HUES6 (cell line): ENCODE results near the gene TBC1D22A.

ENCODE experiments used
- H3K27ac ChIP-seq: 2 replicates; pipeline ENCODE4 v1.7.0; 2013; ENCODE audit warnings: low read depth, mild to moderate bottlenecking, low read length, inconsistent platforms
- H3K27me3 ChIP-seq: 2 replicates; pipeline ENCODE4 v1.6.1; 2013; ENCODE audit warnings: low read length; ENCODE audit not compliant: control insufficient read depth, insufficient read depth
- H3K36me3 ChIP-seq: 2 replicates; pipeline ENCODE4 v1.6.1; 2013; ENCODE audit warnings: low read length; ENCODE audit not compliant: control insufficient read depth, insufficient read depth
- H3K4me1 ChIP-seq: 2 replicates; pipeline ENCODE4 v1.6.1; 2013; ENCODE audit warnings: low read length; ENCODE audit not compliant: control insufficient read depth, insufficient read depth
- H3K4me3 ChIP-seq: 2 replicates; pipeline ENCODE4 v1.5.1; 2013; ENCODE audit warnings: low read depth, low read length
- H3K9ac ChIP-seq: one replicate; pipeline ENCODE4 v1.6.1; 2013; ENCODE audit warnings: mild to moderate bottlenecking, low read length
- H3K9me3 ChIP-seq: 2 replicates; pipeline ENCODE4 v1.6.1; 2013; ENCODE audit warnings: low read depth, low read length; ENCODE audit not compliant: control insufficient read depth, insufficient read depth

TBC1D22A gene

GRCh38 chr22:46967445-46968358 lies 205.3 kb downstream of the TBC1D22A start:
- Histone ChIP-seq H3K9me3 (no peaks in the 10 kb centered on the region), H3K4me3 (no peak overlapping the region), H3K27me3 (no peaks in the 10 kb centered on the region), H3K9ac (no peak overlapping the region), H3K4me1 (peaks cover 13% of the 10 kb centered on the region), H3K27ac (no peak overlapping the region), H3K36me3 (no peaks in the 10 kb centered on the region)

- H3K9me3 ChIP-seq = no peaks in the 10 kb centered on the region
- H3K4me3 ChIP-seq = no peak overlapping the region
- H3K36me3 ChIP-seq = no peaks in the 10 kb centered on the region
- no peaks in the 10 kb centered on the region for H3K27me3 ChIP-seq
- no peak overlapping the region for H3K9ac ChIP-seq
- no peak overlapping the region for H3K27ac ChIP-seq
- peaks cover 13% of the 10 kb centered on the region for H3K4me1 ChIP-seq
These were observed 205.9 kb downstream of the TBC1D22A start for GRCh38 chr22:46968359-46968740.

DNA sequence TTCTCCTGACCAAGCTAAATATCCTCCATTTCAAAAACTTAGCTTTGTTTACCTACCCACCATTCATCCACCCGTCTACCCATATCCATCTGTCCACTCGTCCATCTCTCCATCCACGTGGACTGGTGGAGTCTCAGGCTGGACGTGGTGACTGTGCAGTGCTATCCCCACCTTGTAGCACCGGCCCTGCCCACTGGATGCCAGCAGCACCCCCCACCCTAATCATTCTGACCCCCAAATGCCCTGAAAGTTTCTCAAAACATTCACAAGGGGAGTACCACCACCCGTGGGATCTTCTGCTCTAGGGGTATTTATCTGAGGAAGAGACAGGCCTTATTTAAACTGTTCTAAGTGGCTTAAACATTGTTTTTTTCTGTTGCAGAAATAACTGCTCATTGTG lies 206.4 kb downstream of the TBC1D22A start:
- Histone ChIP-seq H3K9ac (no peak overlapping the region), H3K9me3 (no peaks in the 10 kb centered on the region), H3K4me3 (no peak overlapping the region), H3K27me3 (no peaks in the 10 kb centered on the region), H3K4me1 (peaks cover 13% of the 10 kb centered on the region), H3K36me3 (no peaks in the 10 kb centered on the region), H3K27ac (no peak overlapping the region)

DNA sequence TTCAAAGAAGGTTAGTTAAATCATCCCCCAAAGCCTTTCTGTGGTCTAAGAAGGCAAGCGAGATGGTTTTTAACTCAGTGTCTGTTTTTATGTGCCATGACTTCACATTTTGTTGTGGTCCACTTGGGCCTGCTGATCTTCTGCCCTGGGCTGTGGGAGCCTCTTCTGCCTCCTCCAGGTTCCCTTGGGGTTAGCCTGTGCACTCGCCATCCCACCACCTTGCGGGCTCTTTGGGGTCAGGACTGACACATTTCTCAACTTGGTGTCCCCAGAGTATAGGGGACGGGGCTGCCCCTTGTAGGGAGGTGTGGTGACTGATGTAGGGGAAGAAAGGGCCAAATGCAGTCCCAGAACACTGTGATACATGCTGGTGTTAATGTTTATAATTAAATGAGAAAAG lies 207.0 kb downstream of the TBC1D22A start:
- Histone ChIP-seq H3K4me3 (no peak overlapping the region), H3K9ac (no peak overlapping the region), H3K27me3 (no peaks in the 10 kb centered on the region), H3K27ac (no peak overlapping the region), H3K36me3 (peaks cover 4% of the 10 kb centered on the region; the same call in 1 of the 2 replicates), H3K4me1 (peaks cover 13% of the 10 kb centered on the region), H3K9me3 (no peaks in the 10 kb centered on the region)

DNA sequence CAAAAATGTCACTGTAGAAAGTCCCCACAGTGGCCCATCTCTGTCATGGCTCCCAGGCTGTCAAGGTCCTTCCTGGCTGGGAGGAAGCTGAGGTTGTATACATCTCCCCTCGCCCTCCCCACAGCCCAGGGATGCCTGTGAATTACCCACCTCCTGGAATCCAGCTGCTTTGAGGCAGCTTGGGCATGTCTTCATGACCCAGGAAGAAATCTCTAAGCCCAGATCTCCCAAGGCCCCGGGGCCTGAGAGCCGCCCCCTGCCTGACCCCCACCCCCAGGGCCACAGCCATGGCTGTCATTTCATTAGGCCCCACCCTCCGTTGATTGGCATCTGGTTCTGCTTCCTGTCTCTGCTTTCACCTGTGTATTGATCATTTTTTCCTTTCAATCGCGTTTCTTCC lies 207.5 kb downstream of the TBC1D22A start:
- Histone ChIP-seq H3K4me3 (no peak overlapping the region), H3K9me3 (no peaks in the 10 kb centered on the region), H3K36me3 (peaks cover 9% of the 10 kb centered on the region; the same call in 1 of the 2 replicates), H3K27ac (no peak overlapping the region), H3K4me1 (peaks cover 13% of the 10 kb centered on the region), H3K9ac (no peak overlapping the region), H3K27me3 (no peaks in the 10 kb centered on the region)

GRCh38 chr22:46970411-46971098 lies 208.1 kb downstream of the TBC1D22A start:
- no peaks in the 10 kb centered on the region for H3K27me3 ChIP-seq
- no peak overlapping the region for H3K4me3 ChIP-seq
- no peak overlapping the region for H3K9ac ChIP-seq
- peaks cover 13% of the 10 kb centered on the region for H3K4me1 ChIP-seq
- H3K36me3 ChIP-seq = peaks cover 13% of the 10 kb centered on the region; the same call in 1 of the 2 replicates
- no peaks in the 10 kb centered on the region for H3K9me3 ChIP-seq
- H3K27ac ChIP-seq = no peak overlapping the region; the same call in 1 of the 2 replicates

DNA sequence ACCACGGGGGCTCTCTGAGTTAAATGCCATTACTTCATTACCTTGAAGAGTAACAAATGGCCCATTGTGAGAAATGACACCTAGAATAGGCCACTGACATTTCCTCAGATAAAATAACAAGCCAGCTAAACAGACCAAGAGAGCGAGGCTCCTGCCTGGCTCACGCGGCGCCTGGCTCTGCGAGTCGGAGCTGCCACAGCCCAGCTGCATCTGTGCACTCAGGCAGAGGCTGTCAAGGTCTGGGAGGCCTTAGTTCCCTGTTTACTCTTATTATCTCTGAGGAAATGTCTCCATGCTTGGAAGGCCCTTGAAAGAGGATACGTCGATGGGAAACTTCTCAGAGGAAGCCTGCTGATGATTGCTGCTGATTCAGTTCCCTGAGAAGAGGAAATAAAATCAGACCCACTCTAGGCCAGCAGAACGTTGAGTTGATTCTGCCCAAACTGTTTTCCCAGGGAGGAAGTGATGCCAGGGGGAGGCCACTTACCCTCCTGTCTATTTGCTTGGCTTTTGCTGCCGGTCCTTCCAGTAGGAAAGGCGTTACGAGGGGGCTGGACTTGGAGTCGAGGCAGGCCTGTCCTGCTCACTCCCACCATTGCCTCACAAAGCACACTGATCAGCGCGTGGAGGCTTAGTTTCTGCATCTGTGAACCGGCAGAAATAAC lies 208.8 kb downstream of the TBC1D22A start:
- Histone ChIP-seq H3K27ac (no peak overlapping the region; the same call in 1 of the 2 replicates), H3K9ac (peak overlapping the region; percentile 47), H3K4me3 (no peak overlapping the region), H3K27me3 (no peaks in the 10 kb centered on the region), H3K4me1 (peaks cover 13% of the 10 kb centered on the region), H3K36me3 (peaks cover 13% of the 10 kb centered on the region; the same call in 1 of the 2 replicates), H3K9me3 (no peaks in the 10 kb centered on the region)

DNA sequence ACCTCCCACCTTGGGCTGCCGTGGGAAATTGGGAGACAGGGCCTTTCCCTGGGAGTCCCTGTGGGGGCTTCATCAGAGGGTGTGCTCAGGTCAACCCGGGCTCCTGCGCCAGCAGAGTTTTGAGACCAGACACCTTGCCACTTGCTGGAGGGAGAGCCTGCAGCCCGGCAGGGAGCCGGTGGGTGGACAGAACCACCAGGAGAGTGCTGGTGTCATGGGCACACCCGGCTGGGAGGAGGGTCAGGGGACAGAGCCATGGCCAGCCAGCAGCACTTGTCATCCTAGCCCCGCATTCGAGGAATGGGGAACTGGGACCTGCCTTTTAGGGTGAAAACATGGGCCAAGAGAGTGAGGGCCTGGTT lies 209.3 kb downstream of the TBC1D22A start:
- no peaks in the 10 kb centered on the region for H3K9me3 ChIP-seq
- H3K27ac ChIP-seq = 0 out of 2 replicates have a peak overlapping the region, but pooled peaks have one; percentile 8
- peaks cover 13% of the 10 kb centered on the region; the same call in 1 of the 2 replicates for H3K36me3 ChIP-seq
- no peaks in the 10 kb centered on the region for H3K27me3 ChIP-seq
- no peak overlapping the region for H3K9ac ChIP-seq
- peaks cover 13% of the 10 kb centered on the region for H3K4me1 ChIP-seq
- H3K4me3 ChIP-seq = no peak overlapping the region

GRCh38 chr22:46972256-46972655 lies 209.8 kb downstream of the TBC1D22A start:
- peaks cover 13% of the 10 kb centered on the region; the same call in 1 of the 2 replicates for H3K36me3 ChIP-seq
- no peak overlapping the region for H3K4me3 ChIP-seq
- H3K4me1 ChIP-seq = peaks cover 13% of the 10 kb centered on the region
- no peak overlapping the region for H3K9ac ChIP-seq
- H3K27me3 ChIP-seq = no peaks in the 10 kb centered on the region
- H3K9me3 ChIP-seq = no peaks in the 10 kb centered on the region
- H3K27ac ChIP-seq = no peak overlapping the region

DNA sequence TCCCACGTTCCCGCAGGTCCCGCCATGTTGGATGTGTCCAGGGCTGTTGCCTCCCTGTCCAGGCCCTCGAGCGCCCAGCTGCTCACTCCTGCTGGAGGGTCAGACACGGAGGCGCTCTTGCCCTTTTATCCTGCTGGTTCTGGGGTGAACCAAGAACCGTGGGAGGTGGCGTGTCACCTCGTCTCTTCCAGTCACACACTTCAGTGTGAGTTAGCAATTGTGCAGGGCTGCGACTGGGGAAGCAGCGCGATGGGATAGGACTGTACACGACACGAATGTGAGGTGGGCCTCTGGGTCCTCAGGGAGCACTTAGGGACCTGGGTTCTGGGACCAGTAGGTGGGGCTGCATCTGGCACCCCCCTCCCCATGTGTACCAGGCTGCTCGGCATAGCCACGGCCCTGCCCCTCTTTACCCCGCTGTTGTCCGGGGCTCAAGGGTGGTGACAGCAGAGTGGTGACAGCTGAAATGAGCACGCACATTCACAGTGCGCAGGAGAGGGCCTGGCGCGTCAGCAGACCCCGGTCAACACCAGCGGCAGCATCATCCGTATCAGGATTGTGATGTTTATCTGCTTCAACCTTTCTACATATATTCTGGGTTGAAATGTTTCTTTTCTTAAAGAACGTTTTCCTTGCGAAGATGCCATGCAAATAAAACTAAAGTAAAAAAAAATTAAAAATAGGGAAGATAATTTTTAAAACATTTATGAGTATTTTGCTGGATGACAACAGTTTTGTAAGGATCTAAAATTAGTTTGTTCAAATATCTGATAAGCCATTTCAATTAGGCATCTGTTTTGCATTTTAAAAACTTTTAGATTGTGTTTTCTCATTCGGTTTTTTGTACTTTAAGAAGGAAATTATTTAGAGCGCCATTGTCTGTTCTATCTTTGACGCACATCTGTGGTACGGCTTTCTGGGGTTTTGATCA lies 210.7 kb downstream of the TBC1D22A start:
- H3K4me1 ChIP-seq = peaks cover 9% of the 10 kb centered on the region
- no peak overlapping the region for H3K9ac ChIP-seq

More for the DNA sequence above, 210.7 kb downstream of the TBC1D22A start:
- Histone ChIP-seq H3K27me3 (no peaks in the 10 kb centered on the region), H3K9me3 (no peaks in the 10 kb centered on the region), H3K4me3 (no peak overlapping the region), H3K36me3 (peaks cover 16% of the 10 kb centered on the region; the same call in 1 of the 2 replicates), H3K27ac (no peak overlapping the region)
